Muscle of leg (tissue), 11 donors: Measurements from ENCODE around the gene ARPC2. TPM values are rescaled to one million over a fixed set of nuclear protein-coding genes. Genes with fewer than 3 reads are reported as not detected.
A peak's percentile ranks its signal among the peaks of the same experiment; 100 is the strongest.

ENCODE experiments used
- DNase-seq: peaks from one replicate; pipeline ENCODE4 v3.0.0; 2013
- H3K27ac ChIP-seq: one replicate; pipeline ENCODE4 v1.5.1; 2013; ENCODE audit warnings: mild to moderate bottlenecking, low read length, control low read depth
- H3K27me3 ChIP-seq: one replicate; pipeline ENCODE4 v1.6.1; 2013; ENCODE audit warnings: low read length; ENCODE audit not compliant: control insufficient read depth, insufficient read depth
- H3K36me3 ChIP-seq: one replicate; pipeline ENCODE4 v1.6.1; 2013; ENCODE audit warnings: low read length; ENCODE audit not compliant: control insufficient read depth, insufficient read depth
- H3K4me1 ChIP-seq: one replicate; pipeline ENCODE4 v1.6.1; 2013; ENCODE audit warnings: low read length; ENCODE audit not compliant: control insufficient read depth, insufficient read depth
- H3K4me3 ChIP-seq: one replicate; pipeline ENCODE4 v1.5.1; 2013; ENCODE audit warnings: low read length, control low read depth
- H3K9me3 ChIP-seq: replicated peaks from 2 replicates; pipeline ENCODE4 v1.6.1; 2013; ENCODE audit warnings: low read depth, low read length; ENCODE audit not compliant: control insufficient read depth
- WGBS: methylation state at CpG from one replicate; pipeline ENCODE4 v1.1.5; 2013; ENCODE audit warnings: missing lambda C conversion rate; ENCODE audit not compliant: insufficient coverage; 5-methylcytosine and 5-hydroxymethylcytosine counted together
- polyA plus RNA-seq, 8 donors: library from polyadenylated mRNA; unstranded; fragments of 120-200 nt; gene quantifications; one replicate each; pipeline versions ENCODE4 v1.2.1 to v1.2.3, GENCODE V29; 2013; ENCODE audit warnings: inconsistent platforms in 1 of 8, low replicate concordance in 1 of 8; ENCODE audit not compliant: insufficient read length in 8 of 8, insufficient read depth in 1 of 8
- total RNA-seq: library from RNA; stranded (reverse); fragments of 120-200 nt; gene quantifications from one replicate; pipeline ENCODE4 v1.2.4, GENCODE V29; 2013

ARPC2 gene
- total and polyA plus RNA-seq, 9 donors = 206 to 261 (median 235) TPM

- Histone ChIP-seq H3K36me3 (peaks cover 69% of the 10 kb centered on the region), H3K27me3 (no peaks in the 10 kb centered on the region), H3K4me1 (peaks cover 23% of the 10 kb centered on the region), H3K9me3 (no peaks in the 10 kb centered on the region), H3K4me3 (no peak overlapping the region), H3K27ac (no peak overlapping the region)
- no peak for DNase-seq
- 79% methylated on average over 2 of the region's 4 CpGs for WGBS
Observed at GRCh38 chr2:218274586-218274985, 57.6 kb downstream of the ARPC2 start.

- 85% methylated on average over 9 of the region's 9 CpGs for WGBS
- peaks cover 78% of the 10 kb centered on the region for H3K36me3 ChIP-seq
Observed at GRCh38 chr2:218275371-218276072, 58.5 kb downstream of the ARPC2 start.

GRCh38 chr2:218276986-218277755 lies 60.2 kb downstream of the ARPC2 start:
- Histone ChIP-seq H3K27me3 (no peaks in the 10 kb centered on the region), H3K36me3 (peaks cover 89% of the 10 kb centered on the region), H3K4me3 (no peak overlapping the region), H3K9me3 (no peaks in the 10 kb centered on the region), H3K27ac (no peak overlapping the region), H3K4me1 (peaks cover 20% of the 10 kb centered on the region)
- WGBS = 81% methylated on average over 7 of the region's 12 CpGs
- no peak for DNase-seq

More at GRCh38 chr2:218275371-218276072, 58.5 kb downstream of the ARPC2 start:
- peaks cover 23% of the 10 kb centered on the region for H3K4me1 ChIP-seq
- H3K27me3 ChIP-seq = no peaks in the 10 kb centered on the region
- no peaks in the 10 kb centered on the region for H3K9me3 ChIP-seq
- H3K27ac ChIP-seq = no peak overlapping the region
- H3K4me3 ChIP-seq = no peak overlapping the region
- DNase-seq = no peak

- 79% methylated on average over 5 of the region's 7 CpGs for WGBS
- Histone ChIP-seq H3K4me3 (no peak overlapping the region), H3K27me3 (no peaks in the 10 kb centered on the region), H3K9me3 (no peaks in the 10 kb centered on the region), H3K4me1 (peaks cover 20% of the 10 kb centered on the region), H3K27ac (no peak overlapping the region), H3K36me3 (peaks cover 89% of the 10 kb centered on the region)
- no peak for DNase-seq
Observed at GRCh38 chr2:218277921-218278320, 60.9 kb downstream of the ARPC2 start.

GRCh38 chr2:218278531-218279360 lies 61.8 kb downstream of the ARPC2 start:
- no peaks in the 10 kb centered on the region for H3K27me3 ChIP-seq
- whole genome bisulfite sequencing = 79% methylated on average over 15 of the region's 16 CpGs
- H3K27ac ChIP-seq = no peak overlapping the region
- peaks cover 25% of the 10 kb centered on the region for H3K4me1 ChIP-seq
- H3K9me3 ChIP-seq = no peaks in the 10 kb centered on the region
- H3K4me3 ChIP-seq = no peak overlapping the region
- peaks cover 86% of the 10 kb centered on the region for H3K36me3 ChIP-seq
- DNase-seq = no peak

- no peak overlapping the region for H3K27ac ChIP-seq
- H3K9me3 ChIP-seq = no peaks in the 10 kb centered on the region
- no peak for DNase-seq
- H3K4me3 ChIP-seq = no peak overlapping the region
- H3K36me3 ChIP-seq = peaks cover 70% of the 10 kb centered on the region
- H3K4me1 ChIP-seq = peaks cover 41% of the 10 kb centered on the region
- WGBS = 95% methylated on average over 13 of the region's 14 CpGs
- H3K27me3 ChIP-seq = no peaks in the 10 kb centered on the region
Observed at GRCh38 chr2:218280260-218280870, 63.4 kb downstream of the ARPC2 start.

- Histone ChIP-seq H3K27me3 (no peaks in the 10 kb centered on the region), H3K4me3 (no peak overlapping the region), H3K9me3 (no peaks in the 10 kb centered on the region), H3K4me1 (peaks cover 51% of the 10 kb centered on the region), H3K27ac (peak overlapping the region; percentile 92), H3K36me3 (peaks cover 59% of the 10 kb centered on the region)
- no peak for DNase-seq
- WGBS = 84% methylated on average over 3 of the region's 3 CpGs
Observed at GRCh38 chr2:218281449-218281848, 64.5 kb downstream of the ARPC2 start.

- 60% methylated on average over 9 of the region's 17 CpGs for WGBS
- Histone ChIP-seq H3K4me1 (peaks cover 61% of the 10 kb centered on the region), H3K27me3 (no peaks in the 10 kb centered on the region), H3K27ac (peak overlapping the region; percentile 92), H3K9me3 (no peaks in the 10 kb centered on the region), H3K36me3 (peaks cover 50% of the 10 kb centered on the region), H3K4me3 (no peak overlapping the region)
- DNase-seq = peak; percentile 66
Observed at GRCh38 chr2:218282173-218282991, 65.4 kb downstream of the ARPC2 start.

GRCh38 chr2:218284106-218284811 lies 67.3 kb downstream of the ARPC2 start:
- H3K4me3 ChIP-seq = no peak overlapping the region
- 79% methylated on average over 13 of the region's 16 CpGs for WGBS
- no peaks in the 10 kb centered on the region for H3K27me3 ChIP-seq
- no peaks in the 10 kb centered on the region for H3K9me3 ChIP-seq
- H3K4me1 ChIP-seq = peaks cover 70% of the 10 kb centered on the region
- H3K36me3 ChIP-seq = peaks cover 34% of the 10 kb centered on the region
- peak overlapping the region; percentile 99 for H3K27ac ChIP-seq
- DNase-seq = no peak
